T-helper 2 cell treated with Interferon-gamma antibody and Interleukin-4, amounts not matched to agents 5 μg/mL and 100 μg/mL, for 36 hours (primary cell): ENCODE data around the gene DVL2.

Experiments
- DNase-seq: peaks from one replicate; pipeline ENCODE4 v3.0.0; 2021; ENCODE audit warnings: low spot score
- H3K27ac Mint-ChIP-seq: one replicate; pipeline ENCODE4 v1.8.0; 2021; ENCODE audit warnings: mild to moderate bottlenecking, mixed read lengths
- H3K27me3 Mint-ChIP-seq: one replicate; pipeline ENCODE4 v1.8.0; 2021; ENCODE audit warnings: low read depth, mixed read lengths
- H3K36me3 Mint-ChIP-seq: one replicate; pipeline ENCODE4 v1.8.0; 2021; ENCODE audit warnings: low read depth, mixed read lengths
- H3K4me1 Mint-ChIP-seq: one replicate; pipeline ENCODE4 v1.8.0; 2021; ENCODE audit warnings: low read depth, mixed read lengths
- H3K4me3 Mint-ChIP-seq: one replicate; pipeline ENCODE4 v1.8.0; 2022; ENCODE audit warnings: mild to moderate bottlenecking, moderate library complexity, mixed read lengths
- H3K9me3 Mint-ChIP-seq: one replicate; pipeline ENCODE4 v1.8.0; 2021; ENCODE audit warnings: mixed read lengths

Gene DVL2

DNA sequence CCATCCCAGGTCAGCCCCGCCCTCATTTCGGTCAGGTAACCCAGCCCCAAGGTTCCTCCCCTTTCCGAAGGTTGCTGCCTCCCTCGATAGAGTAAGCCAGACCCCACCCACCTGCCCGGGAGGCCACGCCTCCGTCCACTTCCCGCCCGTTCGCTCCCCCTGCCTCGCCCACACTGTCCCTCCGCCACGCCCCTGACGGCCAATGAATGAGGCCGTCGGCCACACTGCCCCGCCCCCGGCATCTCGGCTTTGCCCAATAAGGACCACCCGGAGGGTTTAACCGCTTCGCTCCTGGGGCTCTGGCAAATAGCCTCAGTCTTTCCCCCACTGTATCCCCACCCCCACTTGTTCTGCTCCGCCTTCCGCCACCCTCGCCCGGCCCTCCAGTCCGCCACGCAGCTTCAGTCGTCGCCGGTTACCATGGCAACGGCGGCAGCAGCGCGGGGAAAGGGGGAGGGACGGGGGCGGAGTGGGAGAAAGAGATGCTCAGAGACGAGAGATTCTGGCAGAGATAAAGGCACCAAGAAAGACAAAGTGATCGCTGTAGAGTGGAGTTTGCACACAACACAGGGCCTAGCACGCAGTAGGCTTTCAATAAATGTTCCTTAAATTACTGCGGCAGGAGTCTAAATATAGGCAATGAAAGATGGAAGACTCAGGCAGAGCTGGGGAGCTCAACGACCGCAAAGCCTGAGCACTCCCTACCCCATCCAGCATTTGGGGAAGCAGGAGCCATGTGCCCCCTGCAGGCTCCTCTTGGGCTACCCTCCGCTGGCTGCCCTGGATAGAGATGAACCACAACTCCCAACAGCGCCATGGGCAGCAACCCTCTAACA lies 19.8 kb downstream of the DVL2 start:
- H3K4me3 Mint-ChIP-seq: peak overlapping the region; percentile 90
- H3K27me3 Mint-ChIP-seq: peaks cover 22% of the 10 kb centered on the region
- H3K4me1 Mint-ChIP-seq: peaks cover 51% of the 10 kb centered on the region
- peak overlapping the region; percentile 95 for H3K27ac Mint-ChIP-seq
- DNase-seq: peak; percentile 99
- H3K9me3 Mint-ChIP-seq: no peaks in the 10 kb centered on the region
- no peaks in the 10 kb centered on the region for H3K36me3 Mint-ChIP-seq

GRCh38 chr17:7213895-7214299 lies 20.4 kb downstream of the DVL2 start:
- DNase-seq: no peak
- H3K9me3 Mint-ChIP-seq: no peaks in the 10 kb centered on the region
- H3K27ac Mint-ChIP-seq: peak overlapping the region; percentile 95
- H3K4me1 Mint-ChIP-seq: peaks cover 46% of the 10 kb centered on the region
- H3K36me3 Mint-ChIP-seq: no peaks in the 10 kb centered on the region
- peak overlapping the region; percentile 90 for H3K4me3 Mint-ChIP-seq
- peaks cover 22% of the 10 kb centered on the region for H3K27me3 Mint-ChIP-seq

DNA sequence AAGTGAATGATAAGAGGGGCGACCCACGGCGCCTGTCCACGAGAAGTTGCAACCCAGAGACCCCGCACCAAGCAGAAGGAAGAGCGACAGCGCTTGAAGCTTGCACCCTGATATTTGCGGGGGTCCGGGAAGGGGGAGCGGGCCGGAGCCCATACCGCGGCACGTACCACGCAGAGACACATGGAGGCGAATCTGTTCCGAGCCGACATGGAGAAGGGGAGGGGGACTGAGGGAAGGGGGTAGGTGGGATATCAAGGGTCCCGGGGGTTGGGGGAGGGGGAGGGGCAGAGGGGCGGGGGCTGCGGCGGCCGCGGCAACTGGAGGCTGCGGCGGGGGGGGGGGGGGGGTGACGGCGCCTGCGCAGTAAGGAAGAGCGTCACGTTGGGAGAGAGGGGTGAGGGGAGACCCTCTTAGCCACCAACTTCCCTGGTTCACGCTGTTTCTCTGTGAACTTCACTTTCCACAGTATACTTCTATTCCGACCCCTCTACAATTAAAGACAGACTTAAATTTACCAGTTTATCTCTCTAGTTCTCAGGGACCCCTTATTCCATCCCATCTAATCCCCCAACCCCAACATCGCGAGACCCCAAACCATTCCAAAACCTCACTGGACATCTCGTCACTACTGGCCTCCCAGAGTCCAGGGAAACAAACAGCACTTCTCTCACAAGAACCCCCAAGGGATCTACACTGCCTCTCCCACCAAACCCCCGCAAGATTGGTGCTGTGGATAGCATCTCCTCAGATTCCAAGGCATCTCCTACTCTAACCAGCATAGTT lies 22.6 kb downstream of the DVL2 start:
- Mint-ChIP-seq H3K36me3 (no peaks in the 10 kb centered on the region), H3K27ac (no peak overlapping the region), H3K9me3 (no peaks in the 10 kb centered on the region), H3K4me1 (peaks cover 31% of the 10 kb centered on the region), H3K4me3 (no peak overlapping the region), H3K27me3 (peaks cover 22% of the 10 kb centered on the region)
- no peak for DNase-seq

DNA sequence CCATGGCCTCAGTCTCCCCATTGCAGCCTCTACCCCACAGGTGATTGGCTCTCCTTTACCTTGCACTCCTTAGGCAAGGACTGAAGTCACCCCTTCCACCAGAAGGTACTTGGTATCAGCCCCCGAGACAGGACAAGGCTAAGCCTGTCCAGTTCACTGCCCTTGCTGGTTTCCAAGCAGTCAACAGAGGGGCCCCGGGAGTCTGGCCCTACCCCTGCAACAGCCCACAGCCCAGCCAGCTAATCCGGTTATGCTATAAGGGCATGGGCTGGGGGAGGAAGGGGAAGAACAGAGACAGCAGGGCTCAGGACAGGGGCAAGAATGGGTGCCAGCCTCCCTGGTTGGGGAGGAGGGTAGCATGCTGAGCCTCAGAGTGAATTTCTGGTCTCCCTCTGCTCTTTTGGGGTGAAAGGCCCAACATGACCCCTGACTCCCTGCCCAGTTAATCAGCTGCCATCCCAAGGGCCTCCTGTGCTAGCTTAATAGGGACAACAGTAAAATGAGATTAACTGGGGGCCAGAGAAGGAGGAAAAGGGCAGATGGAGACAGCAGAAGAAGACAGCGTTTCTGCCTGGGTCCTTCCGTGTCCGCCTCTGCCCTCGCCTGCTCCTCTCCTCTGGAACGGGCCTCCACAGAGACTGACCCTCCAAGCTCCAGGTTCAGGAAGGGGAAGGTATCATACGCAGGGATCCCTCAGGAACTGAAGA lies 25.4 kb downstream of the DVL2 start:
- H3K9me3 Mint-ChIP-seq: no peaks in the 10 kb centered on the region
- no peaks in the 10 kb centered on the region for H3K36me3 Mint-ChIP-seq
- H3K4me3 Mint-ChIP-seq: no peak overlapping the region
- no peak overlapping the region for H3K27ac Mint-ChIP-seq
- no peak for DNase-seq
- H3K27me3 Mint-ChIP-seq: peaks cover 22% of the 10 kb centered on the region
- H3K4me1 Mint-ChIP-seq: peaks cover 31% of the 10 kb centered on the region

- Mint-ChIP-seq H3K36me3 (no peaks in the 10 kb centered on the region), H3K4me1 (peaks cover 25% of the 10 kb centered on the region), H3K27ac (no peak overlapping the region), H3K4me3 (no peak overlapping the region), H3K27me3 (peaks cover 18% of the 10 kb centered on the region), H3K9me3 (no peaks in the 10 kb centered on the region)
- no peak for DNase-seq
These were observed 26.2 kb downstream of the DVL2 start for GRCh38 chr17:7208027-7208571.

DNA sequence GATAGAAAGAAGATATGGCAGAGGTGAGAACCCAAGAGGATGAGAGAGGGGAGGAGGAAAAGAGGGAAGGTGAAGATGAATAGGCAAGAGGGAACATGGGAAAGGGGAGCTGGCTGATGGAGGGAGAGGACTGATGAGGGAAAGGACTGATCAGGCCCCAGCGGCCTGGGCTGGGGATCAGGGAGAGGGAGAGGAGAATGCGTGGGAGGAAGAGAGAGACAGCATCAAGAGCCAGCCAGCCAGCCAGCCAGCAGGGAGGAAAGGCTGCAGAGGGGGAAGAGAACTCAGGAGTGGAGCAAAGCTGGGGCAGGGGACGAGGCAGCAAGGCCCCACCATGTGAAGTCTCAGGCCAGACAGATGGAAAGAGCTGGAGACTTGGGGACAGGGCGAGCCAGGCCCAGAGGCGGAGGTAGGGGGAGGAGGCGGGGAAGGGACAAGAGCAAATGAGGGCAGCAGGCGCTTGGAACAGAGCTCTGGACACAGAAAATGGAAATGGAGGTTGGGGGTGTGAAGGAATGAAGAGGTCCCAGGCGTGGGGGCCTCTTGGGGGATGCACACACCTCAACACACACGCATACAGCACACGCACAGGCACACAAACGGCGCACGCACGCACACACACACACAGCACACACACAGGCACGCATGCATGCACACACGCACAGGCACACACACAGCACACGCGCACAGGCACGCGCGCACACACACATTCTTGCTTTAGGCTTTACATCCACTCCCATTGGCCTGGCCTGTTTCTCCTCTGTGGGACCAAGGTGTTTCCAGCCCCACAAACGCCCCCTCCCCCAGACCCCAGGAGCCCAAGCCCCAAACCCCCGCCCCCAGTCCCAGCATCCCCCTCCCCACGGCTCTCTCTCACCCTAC lies 27.0 kb downstream of the DVL2 start:
- H3K4me3 Mint-ChIP-seq: no peak overlapping the region
- H3K27me3 Mint-ChIP-seq: peaks cover 16% of the 10 kb centered on the region
- H3K27ac Mint-ChIP-seq: peak overlapping the region; percentile 61
- H3K9me3 Mint-ChIP-seq: no peaks in the 10 kb centered on the region
- no peaks in the 10 kb centered on the region for H3K36me3 Mint-ChIP-seq
- DNase-seq: no peak
- peaks cover 25% of the 10 kb centered on the region for H3K4me1 Mint-ChIP-seq

- no peaks in the 10 kb centered on the region for H3K36me3 Mint-ChIP-seq
- peak overlapping the region; percentile 82 for H3K4me3 Mint-ChIP-seq
- no peaks in the 10 kb centered on the region for H3K9me3 Mint-ChIP-seq
- DNase-seq: no peak
- H3K27ac Mint-ChIP-seq: peak overlapping the region; percentile 90
- H3K27me3 Mint-ChIP-seq: peaks cover 5% of the 10 kb centered on the region
- H3K4me1 Mint-ChIP-seq: peaks cover 24% of the 10 kb centered on the region
These were observed 28.8 kb downstream of the DVL2 start for GRCh38 chr17:7205561-7205960.

GRCh38 chr17:7204828-7205461 lies 29.4 kb downstream of the DVL2 start:
- H3K4me3 Mint-ChIP-seq: peak overlapping the region; percentile 82
- peak overlapping the region; percentile 90 for H3K27ac Mint-ChIP-seq
- no peaks in the 10 kb centered on the region for H3K36me3 Mint-ChIP-seq
- H3K9me3 Mint-ChIP-seq: no peaks in the 10 kb centered on the region
- peak; percentile 90 for DNase-seq
- H3K4me1 Mint-ChIP-seq: peaks cover 24% of the 10 kb centered on the region
- peaks cover under 1% of the 10 kb centered on the region for H3K27me3 Mint-ChIP-seq

DNA sequence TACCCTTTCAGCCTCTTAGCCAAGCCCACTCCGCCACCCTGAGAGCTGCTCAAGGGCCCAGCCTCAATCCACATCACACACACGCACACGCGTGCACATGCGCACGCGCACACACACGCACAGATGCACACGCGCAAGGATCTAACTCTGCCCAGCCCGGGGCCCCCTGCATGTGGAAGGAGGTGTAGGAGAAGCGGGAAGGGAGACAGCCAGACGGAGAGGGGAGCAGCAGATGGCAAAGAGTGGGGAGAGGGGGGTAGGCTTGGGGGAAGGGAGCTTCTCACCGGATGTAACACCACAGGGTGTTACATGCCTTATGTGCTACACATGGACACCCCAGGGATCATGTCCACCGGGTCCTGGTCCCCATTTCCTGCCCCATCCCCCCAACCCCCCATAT lies 30.0 kb downstream of the DVL2 start:
- H3K4me1 Mint-ChIP-seq: peaks cover 24% of the 10 kb centered on the region
- no peaks in the 10 kb centered on the region for H3K9me3 Mint-ChIP-seq
- no peak for DNase-seq
- H3K4me3 Mint-ChIP-seq: peak overlapping the region; percentile 82
- no peaks in the 10 kb centered on the region for H3K27me3 Mint-ChIP-seq
- no peaks in the 10 kb centered on the region for H3K36me3 Mint-ChIP-seq
- peak overlapping the region; percentile 90 for H3K27ac Mint-ChIP-seq

DNA sequence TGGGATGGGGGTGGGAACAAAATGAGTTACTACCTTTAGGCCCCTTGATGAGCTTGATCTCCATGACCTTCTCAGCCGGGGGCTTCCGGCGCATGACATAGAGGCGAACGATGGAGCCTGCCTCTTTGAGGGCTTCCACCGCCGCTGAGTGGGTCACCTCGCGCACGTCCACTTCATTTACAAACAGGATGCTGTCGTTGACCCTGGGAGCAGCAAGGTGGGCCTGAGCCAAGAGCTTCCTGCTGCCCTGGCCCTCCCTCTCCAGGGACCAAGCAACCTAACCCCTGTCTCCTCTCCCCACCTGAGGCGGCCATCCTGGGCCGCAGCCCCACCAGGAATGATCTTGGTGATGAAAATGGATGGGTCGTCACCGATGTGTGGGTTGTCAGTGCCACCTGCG lies 30.9 kb downstream of the DVL2 start:
- Mint-ChIP-seq H3K27ac (peak overlapping the region; percentile 90), H3K4me3 (peak overlapping the region; percentile 82), H3K4me1 (peaks cover 24% of the 10 kb centered on the region), H3K9me3 (no peaks in the 10 kb centered on the region), H3K36me3 (no peaks in the 10 kb centered on the region), H3K27me3 (no peaks in the 10 kb centered on the region)
- no peak for DNase-seq

- Mint-ChIP-seq H3K9me3 (no peaks in the 10 kb centered on the region), H3K27ac (no peak overlapping the region), H3K4me3 (no peak overlapping the region), H3K36me3 (no peaks in the 10 kb centered on the region), H3K4me1 (no peaks in the 10 kb centered on the region), H3K27me3 (no peaks in the 10 kb centered on the region)
- DNase-seq: no peak
These were observed 37.5 kb downstream of the DVL2 start for GRCh38 chr17:7196651-7197401.

- Mint-ChIP-seq H3K27ac (no peak overlapping the region), H3K4me1 (no peaks in the 10 kb centered on the region), H3K36me3 (no peaks in the 10 kb centered on the region), H3K9me3 (no peaks in the 10 kb centered on the region), H3K27me3 (no peaks in the 10 kb centered on the region), H3K4me3 (no peak overlapping the region)
- DNase-seq: no peak
These were observed 38.3 kb downstream of the DVL2 start for GRCh38 chr17:7195971-7196370.
